K562 treated with DMSO at 1 percent for 4 hours (cell line): ENCODE data around the gene DMD. TPM values are rescaled to one million over a fixed set of nuclear protein-coding genes. Genes with fewer than 3 reads are reported as not detected.

Source experiments
- total RNA-seq: library from RNA; unstranded; fragments of 300-600 nt; gene quantifications from 2 replicates; pipeline ENCODE4 v1.2.3, GENCODE V29; 2022; ENCODE audit not compliant: insufficient read depth

Gene DMD
- 8.0 and 9.5 TPM in 2 replicates for total RNA-seq

DNA sequence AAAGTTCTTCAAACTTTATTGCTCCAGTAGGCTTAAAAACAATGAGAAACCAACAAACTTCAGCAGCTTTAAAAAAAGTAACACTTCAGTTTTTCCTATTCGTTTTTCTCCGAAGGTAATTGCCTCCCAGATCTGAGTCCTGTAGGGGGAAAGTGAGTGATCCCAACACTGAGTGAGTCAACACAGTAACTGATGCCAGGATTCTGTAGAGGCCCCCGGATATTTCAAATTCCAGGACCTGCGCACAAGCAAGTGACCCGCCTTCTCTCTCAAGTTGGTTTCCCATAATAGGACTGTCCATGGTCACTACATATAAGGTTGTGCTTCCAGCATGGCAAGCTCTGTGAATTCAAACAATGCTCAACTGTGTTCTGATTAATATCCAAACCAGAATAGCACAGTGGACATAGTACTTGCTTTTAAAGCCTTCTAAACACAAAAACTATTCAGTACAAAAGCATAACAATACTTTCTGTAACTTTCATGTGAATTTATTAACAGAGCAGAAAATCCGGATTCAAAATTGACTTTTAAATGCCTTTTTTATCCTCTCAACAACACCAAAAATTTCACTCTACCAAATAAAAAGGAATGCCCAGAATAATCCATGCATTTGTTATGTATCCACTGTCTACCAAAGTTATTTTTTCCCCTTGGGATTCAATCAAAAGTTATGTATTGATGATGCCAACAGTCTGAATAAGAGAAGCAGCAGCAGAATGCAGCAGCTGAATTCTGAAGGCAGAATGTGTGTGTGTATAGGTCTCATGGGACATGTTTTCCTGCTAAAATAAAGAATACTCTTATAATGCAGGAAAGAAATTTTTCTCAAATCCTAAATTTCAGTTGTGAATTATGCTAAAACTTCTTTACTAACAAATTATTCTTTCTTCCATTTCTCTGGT lies at the start of gene DMD:
Gene DMD, minus strand, starts transcription at position 194 of the 905 bp plus-strand sequence. CDS start 237 bp downstream, outside the sequence.

GRCh38 chrX:31071725-31072124 lies 2139.6 kb downstream of the DMD start, which contains the start of gene FTHL17:
Gene FTHL17 (minus strand): TSS chrX:31072041. CDS start chrX:31071953, 88 bp downstream.

